PC-3 (cell line): ENCODE results near the gene GYPC. TPM values are rescaled to one million over a fixed set of nuclear protein-coding genes. Genes with fewer than 3 reads are reported as not detected.
"Not testable (repeated sequence)": the region's sequence is repeated elsewhere in the genome, so short reads cannot be mapped to it uniquely, and the experiment has no call there.

Experiments used
- ATAC-seq: fragments of 200-7000 bp; cut with Tn5 transposase; 2 replicates; pipeline ENCODE4 v1.9.1; 2020; ENCODE audit warnings: mild to moderate bottlenecking, moderate library complexity
- BruUV-seq: library from RNA; stranded (reverse); fragments of 400-500 nt; replicated peaks from 2 replicates; lab custom pipeline; 2021; lab: Mats Ljungman, UMichigan
- CTCF ChIA-PET: fragments of 300-600 bp; sonication (Branson Sonifier 250); formaldehyde crosslinking; loops from one replicate; lab custom pipeline; 2022; ENCODE audit warnings: antibody characterized with exemption; lab: Charles Lee
- POLR2A ChIA-PET: fragments of 300-600 bp; sonication (Branson Sonifier 250); formaldehyde crosslinking; loops from one replicate; lab custom pipeline; 2022; ENCODE audit warnings: antibody characterized with exemption; ENCODE audit not compliant: unreplicated experiment; lab: Charles Lee
- DNase-seq: peaks from one replicate; pipeline ENCODE4 v3.0.0-alpha.2; 2015
- H2AFZ ChIP-seq: fragments of 300-600 bp; sonication (generic); 2 replicates; pipeline ENCODE4 v1.6.0; 2016; ENCODE audit warnings: antibody characterized with exemption, low read length
- H3F3A ChIP-seq: fragments of 300-600 bp; sonication (generic); one replicate; pipeline ENCODE4 v1.6.0; 2017; ENCODE audit warnings: antibody characterized with exemption, low read length, control low read depth, mild to moderate bottlenecking; ENCODE audit not compliant: unreplicated experiment
- H3K27ac ChIP-seq: fragments of 300-600 bp; sonication (generic); 2 replicates; pipeline ENCODE4 v1.5.1; 2016; ENCODE audit warnings: mild to moderate bottlenecking, low read length
- H3K27me3 ChIP-seq: fragments of 300-600 bp; sonication (generic); 2 replicates; pipeline ENCODE4 v1.6.1; 2016; ENCODE audit warnings: low read length, mixed read lengths
- H3K36me3 ChIP-seq: fragments of 300-600 bp; sonication (generic); 2 replicates; pipeline ENCODE4 v1.6.1; 2016; ENCODE audit warnings: low read depth, mixed run types, low read length, mixed read lengths
- H3K4me1 ChIP-seq: fragments of 300-600 bp; sonication (generic); 2 replicates; pipeline ENCODE4 v1.5.1; 2016; ENCODE audit warnings: low read length; ENCODE audit not compliant: insufficient read depth
- H3K4me2 ChIP-seq: fragments of 300-600 bp; sonication (generic); 2 replicates; pipeline ENCODE4 v1.6.0; 2016; ENCODE audit warnings: low read length
- H3K4me3 ChIP-seq: fragments of 300-600 bp; sonication (generic); 2 replicates; pipeline ENCODE4 v1.5.1; 2016; ENCODE audit warnings: mild to moderate bottlenecking, low read length, mixed read lengths
- H3K79me2 ChIP-seq: fragments of 300-600 bp; sonication (generic); 2 replicates; pipeline ENCODE4 v1.6.1; 2017; ENCODE audit warnings: low read length, mixed read lengths
- H3K9ac ChIP-seq: fragments of 300-600 bp; sonication (generic); 2 replicates; pipeline ENCODE4 v1.6.0; 2016; ENCODE audit warnings: mild to moderate bottlenecking, low read length
- H3K9me2 ChIP-seq: fragments of 300-600 bp; sonication (generic); replicated peaks from 2 replicates; pipeline ENCODE4 v1.6.1; 2016; ENCODE audit warnings: mixed run types, low read length, mixed read lengths
- H3K9me3 ChIP-seq: fragments of 300-600 bp; sonication (generic); 2 replicates; pipeline ENCODE4 v1.6.1; 2016; ENCODE audit warnings: low read length, mixed read lengths
- H4K20me1 ChIP-seq: fragments of 300-600 bp; sonication (generic); 2 replicates; pipeline ENCODE4 v1.6.1; 2016; ENCODE audit warnings: low read length, mixed read lengths
- CTCF ChIP-seq: fragments of 300-600 bp; sonication (generic); conservative IDR thresholded peaks from 2 replicates; pipeline ENCODE4 v1.5.1; 2017; ENCODE audit warnings: antibody characterized with exemption, low read depth, mild to moderate bottlenecking, low read length
- EZH2 ChIP-seq: fragments of 300-600 bp; sonication (generic); IDR thresholded peaks from one replicate; pipeline ENCODE4 v1.6.1; 2017; ENCODE audit warnings: antibody characterized with exemption, mild to moderate bottlenecking, low read length; ENCODE audit not compliant: unreplicated experiment
- EZH2phosphoT487 ChIP-seq: fragments of 300-600 bp; sonication (generic); IDR thresholded peaks from 2 replicates; pipeline ENCODE4 v1.6.1; 2018; ENCODE audit warnings: mild to moderate bottlenecking, antibody characterized with exemption, low read length, borderline replicate concordance
- intact Hi-C: fragments of 100-400 bp; cut with micrococcal nuclease; formaldehyde crosslinking; loops from 2 replicates; pipeline ENCODE4 v1.9.0; 2023
- total RNA-seq: library from RNA; depleted of rRNA; stranded (reverse); fragments of >200 nt; gene quantifications from 2 replicates; pipeline ENCODE4 v1.2.3, GENCODE V29; 2014

The GYPC gene
- total RNA-seq, 1 experiment from 2014 or later, result not detected

DNA sequence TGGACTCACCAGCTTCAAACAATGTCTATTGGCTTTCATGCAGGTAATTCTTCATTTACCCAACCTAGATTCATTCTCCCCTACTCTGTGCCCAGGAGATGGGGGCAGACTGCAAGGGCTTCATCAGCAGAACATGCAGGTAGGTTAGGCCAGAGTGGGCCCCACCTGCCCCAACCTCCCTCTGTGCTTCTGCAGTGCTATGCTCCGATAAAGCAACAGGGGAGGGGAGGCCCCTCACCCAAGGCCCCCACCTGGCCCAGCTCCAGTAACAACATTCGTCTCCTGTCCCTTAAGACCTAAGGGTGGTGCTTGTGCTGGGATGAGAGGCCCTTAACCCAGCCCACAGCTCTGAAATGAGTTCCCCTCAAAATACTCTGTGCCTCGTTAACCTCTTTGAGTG lies 16.7 kb upstream of the GYPC start:
- Histone ChIP-seq H3K4me3 (no peak overlapping the region), H4K20me1 (no peaks in the 10 kb centered on the region), H3K4me1 (no peaks in the 10 kb centered on the region), H3K4me2 (no peak overlapping the region), H3K79me2 (no peaks in the 10 kb centered on the region), H3F3A (no peaks in the 10 kb centered on the region), H3K9me2 (no peaks in the 10 kb centered on the region), H3K27me3 (peaks cover 15% of the 10 kb centered on the region), H2AFZ (no peak overlapping the region), H3K9ac (no peak overlapping the region), H3K36me3 (no peaks in the 10 kb centered on the region), H3K9me3 (no peaks in the 10 kb centered on the region), H3K27ac (no peak overlapping the region)
- intact Hi-C loops, result no loop called here
- CTCF ChIA-PET, result no interaction called here
- TF ChIP-seq CTCF (no peak), EZH2 (no peak), EZH2phosphoT487 (no peak)
- ATAC-seq (no peak), DNase-seq (no peak)
- no TSS peak for BruUV-seq
- POLR2A ChIA-PET, result no interaction called here

DNA sequence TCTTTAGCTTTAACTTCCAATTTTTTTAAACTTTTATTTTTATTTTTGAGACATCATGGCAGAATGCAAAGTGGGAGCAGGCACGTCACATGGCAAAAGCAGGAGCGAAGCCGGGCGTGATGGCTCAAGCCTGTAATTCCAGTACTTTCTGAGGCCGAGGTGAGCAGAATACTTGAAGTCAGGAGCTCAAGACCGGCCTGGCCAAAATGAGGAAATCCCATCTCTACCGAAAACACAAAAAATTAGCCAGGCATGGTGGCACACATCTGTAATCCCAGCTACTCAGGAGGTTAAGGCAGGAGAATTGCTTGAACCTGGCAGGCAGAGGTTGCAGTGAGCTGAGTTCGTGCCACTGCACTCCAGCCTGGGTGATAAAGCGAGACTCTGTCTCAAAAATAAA lies 14.7 kb upstream of the GYPC start:
- H3K4me3 ChIP-seq, H3K9me3 ChIP-seq, H3F3A ChIP-seq, H3K4me2 ChIP-seq, ATAC-seq, H3K79me2 ChIP-seq, CTCF ChIA-PET, H3K27ac ChIP-seq, H3K4me1 ChIP-seq, DNase-seq, H4K20me1 ChIP-seq, H2AFZ ChIP-seq, BruUV-seq, POLR2A ChIA-PET, H3K9me2 ChIP-seq, H3K36me3 ChIP-seq, H3K9ac ChIP-seq, intact Hi-C loops: not testable (repeated sequence)
- H3K27me3 ChIP-seq, result peaks cover 15% of the 10 kb centered on the region

DNA sequence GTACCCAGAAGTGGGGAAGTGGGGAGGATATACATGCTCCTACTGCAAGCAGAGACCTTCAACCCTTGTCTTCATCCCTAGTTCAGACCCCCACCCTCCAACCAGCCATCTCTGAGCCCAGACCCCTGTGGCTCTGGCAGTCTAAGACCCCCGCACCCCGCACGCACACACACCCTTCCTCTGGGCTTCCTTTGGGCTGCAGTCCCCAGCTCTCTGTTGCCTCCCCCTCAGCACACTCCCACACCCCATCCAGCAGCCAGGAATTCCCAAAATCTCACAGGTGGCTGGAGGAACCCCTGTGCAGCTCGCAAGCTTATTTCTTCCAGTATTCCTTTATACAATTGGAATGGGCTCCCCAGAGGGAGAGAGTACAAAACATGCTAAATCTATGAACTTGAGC lies 13.9 kb upstream of the GYPC start:
- Histone ChIP-seq H3K4me3 (no peak overlapping the region), H4K20me1 (no peaks in the 10 kb centered on the region), H3K27me3 (peaks cover 15% of the 10 kb centered on the region), H3K9ac (no peak overlapping the region), H3K9me3 (no peaks in the 10 kb centered on the region), H3K36me3 (no peaks in the 10 kb centered on the region), H3F3A (no peaks in the 10 kb centered on the region), H3K9me2 (no peaks in the 10 kb centered on the region), H3K4me2 (no peak overlapping the region), H3K4me1 (no peaks in the 10 kb centered on the region), H2AFZ (no peak overlapping the region), H3K27ac (no peak overlapping the region), H3K79me2 (no peaks in the 10 kb centered on the region)
- intact Hi-C loops, result no loop called here
- TF ChIP-seq EZH2phosphoT487, result no peak
- no peak for TF ChIP-seq CTCF
- TF ChIP-seq EZH2, result no peak
- no peak for ATAC-seq
- no TSS peak for BruUV-seq
- POLR2A ChIA-PET, result no interaction called here
- no peak for DNase-seq
- CTCF ChIA-PET, result no interaction called here
